NCI-H748 (cell line): Measurements from ENCODE around the gene CLIC4.
A peak's percentile ranks its signal among the peaks of the same experiment; 100 is the strongest.
"Not testable (repeated sequence)": the region's sequence is repeated elsewhere in the genome, so short reads cannot be mapped to it uniquely, and the experiment has no call there.

Experiments used
- DNase-seq: peaks from one replicate; lab custom pipeline; 2025; ENCODE audit not compliant: unreplicated experiment; lab: John Stamatoyannopoulos, UW

Gene CLIC4

DNA sequence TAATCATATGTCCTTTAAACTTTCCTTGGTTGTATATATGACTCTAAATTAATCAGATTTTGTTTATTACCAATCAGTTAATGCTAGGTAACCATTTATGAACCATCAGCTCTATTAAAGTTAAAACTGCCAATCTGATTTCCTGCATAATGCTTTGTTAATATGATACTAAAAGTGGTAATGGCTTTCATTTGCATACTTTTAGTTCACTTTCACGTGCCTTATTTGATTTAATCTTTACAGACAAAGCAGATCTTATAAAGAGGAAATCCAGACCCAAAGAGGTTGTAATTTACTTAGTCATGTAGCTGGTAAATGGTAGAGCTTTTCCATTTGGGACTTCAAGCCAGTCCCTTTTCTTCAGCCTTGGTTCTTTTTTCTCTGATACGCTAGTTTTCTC, 61.3 kb downstream of the CLIC4 start:
- no peak for DNase-seq

- DNase-seq = not testable (repeated sequence)
Measured at GRCh38 chr1:24811494-24811893, 66.2 kb downstream of the CLIC4 start.

- not testable (repeated sequence) for DNase-seq
Measured at GRCh38 chr1:24820221-24820620, 75.0 kb downstream of the CLIC4 start.

DNA sequence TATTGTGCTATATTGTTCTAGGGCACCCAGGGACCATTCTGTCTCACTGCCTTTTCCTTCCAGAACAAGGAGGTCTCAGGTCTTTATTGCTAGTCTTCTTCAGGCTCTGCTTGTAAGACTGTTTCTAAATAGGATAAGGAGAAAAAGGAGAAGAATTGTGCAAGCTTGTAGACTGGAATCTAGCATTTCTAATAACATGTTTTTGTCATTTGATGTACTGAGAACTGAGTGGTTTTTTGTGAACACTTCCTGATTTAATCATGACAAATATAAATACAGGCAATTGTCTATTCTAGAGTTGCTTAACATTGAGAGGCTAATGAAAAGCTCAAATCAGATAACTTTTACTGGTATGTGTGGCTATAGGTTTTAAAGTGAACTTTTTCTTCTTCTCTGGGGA, 77.6 kb downstream of the CLIC4 start:
- no peak for DNase-seq

GRCh38 chr1:24823486-24823885, 78.2 kb downstream of the CLIC4 start:
- DNase-seq = not testable (repeated sequence)

GRCh38 chr1:24825174-24825573, 79.9 kb downstream of the CLIC4 start:
- DNase-seq = no peak

DNA sequence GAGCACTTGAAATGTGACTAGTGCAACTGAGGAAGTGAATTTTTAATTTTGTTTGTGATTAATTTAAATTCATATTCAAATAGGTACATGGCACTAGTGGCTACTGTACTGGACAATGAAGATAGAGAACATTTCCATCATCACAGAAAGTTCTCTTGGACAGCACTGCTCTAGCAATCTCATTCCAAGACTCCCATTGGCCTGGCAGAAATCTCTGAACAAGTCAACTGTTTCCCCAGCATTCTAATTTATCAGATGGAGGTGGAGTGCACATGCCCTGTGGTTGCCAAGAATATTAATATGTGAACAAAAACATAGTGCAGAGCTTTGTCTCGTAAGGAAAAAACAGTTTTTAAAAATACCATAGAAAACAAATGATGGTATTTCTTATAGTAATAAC, 81.3 kb downstream of the CLIC4 start:
- DNase-seq = no peak

DNA sequence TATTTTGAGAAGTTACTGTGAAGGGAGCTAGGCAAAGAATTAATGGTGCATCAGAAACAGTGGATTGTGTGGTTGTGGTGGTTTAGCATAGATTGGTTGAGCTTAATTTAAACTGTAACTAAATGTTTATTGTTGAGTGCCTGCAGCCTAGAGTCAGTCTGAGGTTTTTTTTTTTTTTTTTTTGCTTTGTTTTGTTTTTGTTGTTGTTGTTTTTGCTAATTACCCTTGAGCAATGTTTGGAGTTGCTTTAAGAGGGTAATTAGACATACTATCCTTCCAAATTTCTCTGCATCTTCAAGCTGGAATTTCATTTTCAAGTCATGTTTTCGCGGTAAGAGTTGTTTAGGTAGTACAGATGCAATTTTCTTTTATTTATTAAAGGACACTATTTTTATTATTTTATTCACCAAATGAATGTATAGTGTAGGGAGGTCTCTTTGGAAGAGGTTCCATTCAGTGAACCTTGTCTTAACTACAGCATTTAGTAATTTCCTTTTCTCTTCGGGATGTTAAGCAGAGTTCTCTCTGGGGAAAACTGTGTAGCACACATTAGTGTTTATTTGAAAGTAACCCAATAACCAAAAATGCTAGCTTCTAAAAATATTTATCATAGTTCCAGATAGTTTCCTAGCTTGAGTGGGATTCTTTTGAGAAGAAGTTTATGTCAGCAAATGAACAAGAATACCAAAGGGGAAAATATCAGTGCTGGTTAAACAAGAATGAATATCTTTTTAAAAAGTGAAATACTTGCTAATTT, 82.3 kb downstream of the CLIC4 start:
- DNase-seq = no peak

DNA sequence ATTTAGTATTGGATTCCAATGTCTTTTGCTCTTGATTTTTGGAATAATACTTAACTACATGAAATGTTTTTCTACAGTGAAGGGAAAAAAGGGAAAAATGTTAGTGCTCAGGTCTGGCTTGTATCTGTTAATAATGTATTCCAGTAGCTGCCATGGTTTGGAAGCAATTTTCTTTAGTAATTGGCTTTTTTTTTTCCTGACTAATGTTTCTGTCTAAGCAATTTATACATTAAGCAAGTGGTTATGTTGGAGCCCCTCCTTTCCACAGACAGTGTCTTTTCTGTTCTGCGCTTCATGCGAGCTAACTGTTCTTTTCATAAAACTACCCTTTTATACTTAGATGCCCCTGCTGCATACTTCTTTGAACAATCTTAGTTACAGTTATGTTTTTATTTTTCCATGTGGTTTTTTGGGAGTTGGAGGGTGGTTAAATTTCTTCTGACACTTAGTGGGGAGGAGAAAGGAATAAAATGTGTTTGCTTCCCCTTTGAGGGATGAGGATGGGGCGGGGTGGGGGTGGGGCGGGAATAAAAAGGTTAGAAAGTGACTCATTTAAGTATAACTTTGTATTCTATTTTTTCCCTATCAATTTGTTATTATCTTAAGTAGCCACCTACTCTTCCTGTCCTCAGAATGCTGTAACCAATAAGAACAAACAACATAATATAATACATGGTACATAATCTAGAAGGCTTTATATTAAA, 83.1 kb downstream of the CLIC4 start:
- DNase-seq = peak; percentile 15

- peak; percentile 85 for DNase-seq
Measured at GRCh38 chr1:24828887-24829192, 83.6 kb downstream of the CLIC4 start.

DNA sequence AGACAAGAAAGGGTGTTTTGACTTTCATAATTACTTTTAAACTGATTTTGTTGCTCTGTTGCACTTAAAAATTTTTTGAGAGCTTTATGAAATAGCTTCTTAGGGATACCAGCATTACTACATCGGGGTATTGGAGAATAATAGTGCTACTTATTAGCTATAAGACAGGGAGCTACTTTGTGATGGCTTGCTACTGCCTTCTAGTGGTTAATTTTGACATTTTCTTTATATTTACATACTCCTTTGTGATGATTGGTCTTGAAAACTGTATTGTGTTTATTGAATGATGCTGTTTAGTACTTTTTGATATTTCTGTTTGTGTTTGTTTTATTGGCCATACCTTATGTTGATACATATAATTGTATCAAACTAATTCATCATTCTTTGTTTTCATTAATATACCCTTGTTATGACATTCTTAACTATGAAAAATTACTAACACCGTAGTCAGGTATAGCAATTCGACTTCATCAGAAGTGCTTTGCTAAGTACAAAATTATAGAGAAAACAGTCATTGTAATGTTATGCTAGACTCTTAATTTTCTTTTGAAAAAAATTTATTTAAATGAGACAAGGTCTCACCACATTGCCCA, 85.5 kb downstream of the CLIC4 start:
- peak; percentile 62 for DNase-seq

DNA sequence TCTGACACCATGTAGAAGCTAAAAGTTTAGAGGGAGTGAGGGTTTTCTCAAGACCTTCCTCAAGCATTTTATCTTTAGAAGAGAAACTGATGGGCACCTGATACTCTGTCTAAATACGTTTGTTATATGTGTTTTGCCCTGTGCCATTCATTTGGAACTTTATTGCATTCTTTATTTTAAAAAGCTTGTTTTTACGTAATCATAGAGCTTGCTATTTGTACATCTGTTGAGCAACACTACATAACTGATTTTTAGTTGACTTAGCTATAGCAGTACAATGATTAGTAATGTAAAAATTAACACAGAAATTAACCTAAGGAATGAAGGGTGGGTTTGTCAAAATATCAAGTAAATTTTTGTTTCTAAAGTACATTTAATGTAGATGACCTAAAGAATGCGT, 96.3 kb downstream of the CLIC4 start:
- DNase-seq = no peak

DNA sequence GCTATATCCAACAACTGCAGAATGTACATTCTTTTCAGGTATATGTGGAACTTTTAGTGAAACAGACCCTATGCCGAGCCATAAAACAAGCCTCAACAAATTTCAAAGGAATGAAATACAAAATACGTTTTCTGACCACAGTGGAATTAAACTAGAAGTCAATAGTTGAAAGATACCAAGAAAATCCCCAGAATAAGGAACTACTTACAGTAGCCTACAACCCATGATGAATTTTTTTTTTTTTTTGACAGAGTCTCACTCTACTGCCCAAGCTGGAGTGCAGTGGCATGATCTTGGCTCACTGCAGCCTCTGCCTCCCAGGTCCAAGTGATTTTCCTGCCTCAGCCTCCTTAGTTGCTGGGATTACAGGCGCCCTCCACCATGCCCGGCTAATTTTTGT, 101.4 kb downstream of the CLIC4 start:
- no peak for DNase-seq

GRCh38 chr1:24847995-24848881, 103.0 kb downstream of the CLIC4 start:
- DNase-seq = peak; percentile 79

DNA sequence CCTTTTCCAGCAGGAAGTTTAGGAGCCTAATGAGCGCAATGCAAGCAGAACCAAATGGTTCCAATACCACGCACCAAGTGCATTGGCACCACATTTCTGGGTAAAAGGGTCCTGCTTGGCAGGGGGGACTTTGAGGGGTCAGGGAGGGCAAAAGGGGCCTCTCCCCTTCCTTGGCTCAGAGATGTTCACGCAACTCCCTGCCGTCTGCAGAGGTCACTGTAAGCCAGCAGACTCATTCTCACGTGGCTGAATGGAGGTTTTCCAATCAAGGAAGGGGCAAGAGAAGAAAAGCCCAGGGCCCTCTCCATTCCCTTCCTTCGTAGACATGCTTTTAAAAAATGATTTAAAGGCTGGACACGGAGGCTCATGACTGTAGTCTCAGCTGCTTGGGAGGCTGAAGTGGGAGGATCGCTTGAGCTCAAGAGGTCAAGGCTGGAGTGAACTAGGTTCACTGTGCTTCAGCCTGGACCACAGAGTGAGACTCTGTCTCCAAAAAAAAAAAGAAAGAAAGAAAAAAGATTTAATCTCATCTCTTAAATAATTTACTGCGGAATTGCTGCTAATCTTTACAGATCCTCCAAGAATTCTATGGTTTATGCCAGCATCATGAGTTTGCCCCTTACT, 104.5 kb downstream of the CLIC4 start:
- peak; percentile 6 for DNase-seq

DNA sequence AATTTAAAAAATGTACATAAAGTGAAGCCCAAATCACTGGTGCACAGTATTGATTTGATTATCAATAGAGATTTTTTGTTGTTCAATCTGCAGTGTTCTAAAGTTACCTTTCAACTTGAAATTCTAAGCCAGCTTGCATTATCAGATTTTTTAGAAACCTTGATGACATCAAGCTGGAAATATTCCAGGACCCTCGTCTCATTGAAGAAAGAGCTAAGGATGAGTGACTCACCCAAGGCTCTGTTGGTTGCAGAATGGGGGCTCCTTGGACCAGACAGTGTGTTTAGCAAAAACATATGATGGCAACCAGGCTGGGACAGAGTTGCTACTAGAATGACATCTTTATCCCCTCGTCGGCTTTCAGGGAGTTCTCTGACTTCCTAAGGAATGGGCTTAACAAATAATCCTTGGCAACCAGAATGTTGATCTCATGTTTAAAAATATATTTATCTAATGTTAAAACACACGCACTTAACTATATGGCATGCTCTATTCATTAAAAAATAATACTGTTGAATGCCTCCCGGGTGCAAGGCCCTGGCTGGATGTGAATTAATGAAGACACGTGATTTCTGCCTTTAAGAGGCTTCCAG, 105.2 kb downstream of the CLIC4 start:
- no peak for DNase-seq

- no peak for DNase-seq
Measured at GRCh38 chr1:24853649-24854048, 108.4 kb downstream of the CLIC4 start.

- no peak for DNase-seq
Measured at GRCh38 chr1:24855474-24855873, 110.2 kb downstream of the CLIC4 start.

- no peak for DNase-seq
Measured at GRCh38 chr1:24856787-24857506, 111.7 kb downstream of the CLIC4 start.
